GM19099 (cell line): ENCODE results near the gene CRAMP1.

Experiments
- POLR2A ChIP-seq: IDR thresholded peaks from 3 replicates; pipeline ENCODE4 v1.6.1; 2011; ENCODE audit warnings: low read depth; ENCODE audit not compliant: insufficient read length; ENCODE audit errors: extremely low read depth

CRAMP1 gene

GRCh38 chr16:1590366-1590765 lies 21.8 kb upstream of the CRAMP1 start:
- no peak for TF ChIP-seq POLR2A

GRCh38 chr16:1590930-1591705 lies 21.0 kb upstream of the CRAMP1 start:
- TF ChIP-seq POLR2A: no peak

- no peak for TF ChIP-seq POLR2A
Measured at GRCh38 chr16:1592446-1592845, 19.7 kb upstream of the CRAMP1 start.

GRCh38 chr16:1596516-1596915 lies 15.6 kb upstream of the CRAMP1 start:
- no peak for TF ChIP-seq POLR2A

GRCh38 chr16:1597154-1597553 lies 15.0 kb upstream of the CRAMP1 start:
- no peak for TF ChIP-seq POLR2A

GRCh38 chr16:1601031-1601430 lies 11.1 kb upstream of the CRAMP1 start:
- TF ChIP-seq POLR2A: no peak

GRCh38 chr16:1601489-1601888 lies 10.7 kb upstream of the CRAMP1 start:
- no peak for TF ChIP-seq POLR2A

- no peak for TF ChIP-seq POLR2A
Measured at GRCh38 chr16:1602285-1602684, 9.9 kb upstream of the CRAMP1 start.

- TF ChIP-seq POLR2A: no peak
Measured at GRCh38 chr16:1606774-1607173, 5.4 kb upstream of the CRAMP1 start.

GRCh38 chr16:1607971-1608370 lies 4.2 kb upstream of the CRAMP1 start:
- TF ChIP-seq POLR2A: no peak

GRCh38 chr16:1610071-1610898 lies 1.9 kb upstream of the CRAMP1 start:
- TF ChIP-seq POLR2A: no peak

GRCh38 chr16:1610899-1611632 lies 1.1 kb upstream of the CRAMP1 start:
- TF ChIP-seq POLR2A: no peak

GRCh38 chr16:1613211-1613622 lies 1.1 kb downstream of the CRAMP1 start:
- no peak for TF ChIP-seq POLR2A

GRCh38 chr16:1613728-1614455 lies 1.7 kb downstream of the CRAMP1 start:
- TF ChIP-seq POLR2A: no peak
